B cell (primary cell): ENCODE results near the gene TIMM44. TPM values are rescaled to one million over a fixed set of nuclear protein-coding genes. Genes with fewer than 3 reads are reported as not detected.
"Not testable (repeated sequence)": the region's sequence is repeated elsewhere in the genome, so short reads cannot be mapped to it uniquely, and the experiment has no call there.

ENCODE experiments used
- ATAC-seq: fragments of 200-7000 bp; cut with Tn5 transposase; one replicate; pipeline ENCODE4 v1.10.0; 2021; ENCODE audit warnings: low read depth, mild to moderate bottlenecking, moderate number of reproducible peaks, moderate library complexity
- CTCF ChIA-PET: fragments of 350-600 bp; sonication (Branson Sonifier 250); formaldehyde crosslinking; loops from one replicate; lab custom pipeline; 2021; ENCODE audit warnings: antibody characterized with exemption, inconsistent platforms; lab: Charles Lee
- POLR2A ChIA-PET: fragments of 350-600 bp; sonication (Branson Sonifier 250); formaldehyde crosslinking; loops from one replicate; lab custom pipeline; 2021; ENCODE audit warnings: antibody characterized with exemption; lab: Charles Lee
- DNase-seq: peaks from one replicate; pipeline ENCODE4 v3.0.0; 2013
- H2AFZ ChIP-seq: 2 replicates; pipeline ENCODE4 v1.6.1; 2012; ENCODE audit warnings: mild to moderate bottlenecking, low read depth, low read length; ENCODE audit not compliant: insufficient read depth, poor library complexity, severe bottlenecking
- H3K27ac ChIP-seq, 2 donors: 1 replicate in 1 of 2; 2 replicates in 1 of 2; pipeline ENCODE4 v1.5.1; 2012 to 2013; ENCODE audit warnings: low read length in 2 of 2, mild to moderate bottlenecking in 2 of 2, moderate library complexity in 1 of 2
- H3K27me3 ChIP-seq, 4 experiments: fragments of 200-600 bp in 1 of 4; sonication (generic) in 1 of 4; replicated peaks in 1 of 4; 1 replicate in 2 of 4; 2 replicates in 2 of 4; pipeline versions ENCODE4 v1.6.1 to v1.7.0; 2013 to 2016; ENCODE audit warnings: low read length in 3 of 4, mild to moderate bottlenecking in 2 of 4, mixed read lengths in 1 of 4, moderate library complexity in 1 of 4; ENCODE audit not compliant: insufficient read depth in 4 of 4, control insufficient read depth in 3 of 4; ENCODE audit errors: control extremely low read depth in 1 of 4
- H3K36me3 ChIP-seq, 2 experiments: replicated peaks in 1 of 2; 1 replicate in 1 of 2; 2 replicates in 1 of 2; pipeline versions ENCODE4 v1.6.1 to v1.7.1; 2013; ENCODE audit warnings: low read length in 1 of 2; ENCODE audit not compliant: insufficient read depth in 2 of 2, control insufficient read depth in 1 of 2; ENCODE audit errors: control extremely low read depth in 1 of 2, extremely low read depth in 1 of 2
- H3K4me1 ChIP-seq, 2 donors: fragments of 200-600 bp in 1 of 2; sonication (generic) in 1 of 2; 1 replicate in 1 of 2; 2 replicates in 1 of 2; pipeline versions ENCODE4 v1.5.1 to v1.6.1; 2013 to 2017; ENCODE audit warnings: low read length in 2 of 2; ENCODE audit not compliant: control insufficient read depth in 2 of 2, insufficient read depth in 2 of 2
- H3K4me2 ChIP-seq: replicated peaks from 2 replicates; pipeline ENCODE3; 2012; ENCODE audit warnings: mild to moderate bottlenecking, low read depth, low read length; ENCODE audit not compliant: poor library complexity, severe bottlenecking
- H3K4me3 ChIP-seq, 5 experiments: fragments of 200-600 bp in 1 of 5; sonication (generic) in 1 of 5; 1 replicate in 3 of 5; 2 replicates in 2 of 5; pipeline versions ENCODE4 v1.5.1 to v1.7.0; 2011 to 2016; ENCODE audit warnings: low read length in 4 of 5, mild to moderate bottlenecking in 4 of 5, low read depth in 2 of 5, control low read depth in 1 of 5, moderate library complexity in 1 of 5; ENCODE audit not compliant: insufficient read depth in 1 of 5; ENCODE audit errors: control extremely low read depth in 1 of 5, extremely low read depth in 1 of 5
- H3K79me2 ChIP-seq: fragments of 200-600 bp; sonication (generic); one replicate; pipeline ENCODE4 v1.6.0; 2016; ENCODE audit warnings: low read length; ENCODE audit not compliant: control insufficient read depth, insufficient read depth
- H3K9ac ChIP-seq: fragments of 200-600 bp; sonication (generic); 2 replicates; pipeline ENCODE4 v1.6.1; 2017; ENCODE audit warnings: mild to moderate bottlenecking, low read length, moderate library complexity
- H3K9me3 ChIP-seq, 3 donors: one replicate each; pipeline versions ENCODE4 v1.6.1 to v1.7.1; 2013; ENCODE audit warnings: low read length in 2 of 3; ENCODE audit not compliant: control insufficient read depth in 2 of 3, insufficient read depth in 1 of 3; ENCODE audit errors: control extremely low read depth in 1 of 3
- H4K20me1 ChIP-seq: 2 replicates; pipeline ENCODE4 v1.6.0; 2012; ENCODE audit warnings: mild to moderate bottlenecking, low read length; ENCODE audit not compliant: insufficient read depth, control insufficient read depth, poor library complexity, severe bottlenecking
- H3K27ac Mint-ChIP-seq: one replicate; pipeline ENCODE4 v1.8.0; 2021; ENCODE audit warnings: mixed read lengths
- H3K27me3 Mint-ChIP-seq: one replicate; pipeline ENCODE4 v1.8.0; 2021; ENCODE audit warnings: mixed read lengths
- H3K4me1 Mint-ChIP-seq: one replicate; pipeline ENCODE4 v1.8.0; 2021; ENCODE audit warnings: mixed read lengths
- H3K4me3 Mint-ChIP-seq: one replicate; pipeline ENCODE4 v1.8.0; 2021; ENCODE audit warnings: mixed read lengths
- H3K9me3 Mint-ChIP-seq: one replicate; pipeline ENCODE4 v1.8.0; 2022; ENCODE audit warnings: mixed read lengths; ENCODE audit not compliant: insufficient read depth
- EZH2 ChIP-seq: IDR thresholded peaks from 2 replicates; pipeline ENCODE4 v1.6.1; 2012; ENCODE audit warnings: borderline replicate concordance, low read depth, mild to moderate bottlenecking, moderate library complexity, low read length; ENCODE audit not compliant: insufficient read depth, poor library complexity, severe bottlenecking
- WGBS: methylation state at CpG from one replicate; pipeline ENCODE4 v1.1.5; 2013; ENCODE audit warnings: missing lambda C conversion rate; ENCODE audit not compliant: insufficient coverage; 5-methylcytosine and 5-hydroxymethylcytosine counted together
- intact Hi-C: fragments of 100-400 bp; cut with micrococcal nuclease; formaldehyde crosslinking; loops from one replicate; pipeline ENCODE4 v1.10.0; 2022
- polyA plus RNA-seq: library from polyadenylated mRNA; depleted of rRNA; stranded (reverse); fragments of >200 nt; gene quantifications from 2 replicates; pipeline ENCODE4 v1.2.3, GENCODE V29; 2012
- total RNA-seq, 2 donors: library from RNA; stranded (reverse); fragments of 120-200 nt in 1 of 2; gene quantifications; 1 replicate in 1 of 2; 2 replicates in 1 of 2; pipeline versions ENCODE4 v1.2.3 to v1.2.4, GENCODE V29; 2013 to 2022
- TF ChIP-seq, protein P1 (sequence below): fragments of 200-600 bp; IDR thresholded peaks from one replicate; pipeline ENCODE4 v1.8.0; 2022; ENCODE audit warnings: antibody characterized with exemption, mild to moderate bottlenecking

Gene TIMM44
- total and polyA plus RNA-seq, 2 donors (not counting 1 experiment from before 2014, with no cell fraction given), result 48.9 to 66.5 TPM

- Histone ChIP-seq H3K79me2 (no peaks in the 10 kb centered on the region), H3K4me1 (no peaks in the 10 kb centered on the region), H3K4me3 (no peak overlapping the region), H3K9me3 (no peaks in the 10 kb centered on the region), H2AFZ (no peak overlapping the region), H3K9ac (no peak overlapping the region), H3K36me3 (no peaks in the 10 kb centered on the region), H3K27ac (no peak overlapping the region), H3K4me2 (no peak overlapping the region), H3K27me3 (peaks cover 0 to 14% (median 1%) of the 10 kb centered on the region in 4 experiments), H4K20me1 (no peaks in the 10 kb centered on the region)
- Mint-ChIP-seq H3K4me1 (no peaks in the 10 kb centered on the region), H3K27ac (no peak overlapping the region), H3K27me3 (peaks cover 21% of the 10 kb centered on the region), H3K9me3 (no peaks in the 10 kb centered on the region), H3K4me3 (no peak overlapping the region)
- intact Hi-C loops, result no loop called here
- DNase-seq (no peak), ATAC-seq (no peak)
- 68% methylated on average over 18 of the region's 18 CpGs for WGBS
- POLR2A ChIA-PET, result no interaction called here
- CTCF ChIA-PET, result no interaction called here
- TF ChIP-seq EZH2, result no peak
- TF ChIP-seq, protein P1, sequence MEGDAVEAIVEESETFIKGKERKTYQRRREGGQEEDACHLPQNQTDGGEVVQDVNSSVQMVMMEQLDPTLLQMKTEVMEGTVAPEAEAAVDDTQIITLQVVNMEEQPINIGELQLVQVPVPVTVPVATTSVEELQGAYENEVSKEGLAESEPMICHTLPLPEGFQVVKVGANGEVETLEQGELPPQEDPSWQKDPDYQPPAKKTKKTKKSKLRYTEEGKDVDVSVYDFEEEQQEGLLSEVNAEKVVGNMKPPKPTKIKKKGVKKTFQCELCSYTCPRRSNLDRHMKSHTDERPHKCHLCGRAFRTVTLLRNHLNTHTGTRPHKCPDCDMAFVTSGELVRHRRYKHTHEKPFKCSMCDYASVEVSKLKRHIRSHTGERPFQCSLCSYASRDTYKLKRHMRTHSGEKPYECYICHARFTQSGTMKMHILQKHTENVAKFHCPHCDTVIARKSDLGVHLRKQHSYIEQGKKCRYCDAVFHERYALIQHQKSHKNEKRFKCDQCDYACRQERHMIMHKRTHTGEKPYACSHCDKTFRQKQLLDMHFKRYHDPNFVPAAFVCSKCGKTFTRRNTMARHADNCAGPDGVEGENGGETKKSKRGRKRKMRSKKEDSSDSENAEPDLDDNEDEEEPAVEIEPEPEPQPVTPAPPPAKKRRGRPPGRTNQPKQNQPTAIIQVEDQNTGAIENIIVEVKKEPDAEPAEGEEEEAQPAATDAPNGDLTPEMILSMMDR, result no peak
These were observed 48.7 kb downstream of the TIMM44 start for GRCh38 chr19:7894612-7895309.

GRCh38 chr19:7893362-7894101 lies 49.9 kb downstream of the TIMM44 start:
- H3K9me3 ChIP-seq, H3K9me3 Mint-ChIP-seq, intact Hi-C loops, H3K4me3 ChIP-seq, H3K27ac ChIP-seq, POLR2A ChIA-PET, H2AFZ ChIP-seq, H3K4me1 Mint-ChIP-seq, ATAC-seq, H3K36me3 ChIP-seq, DNase-seq, H3K4me2 ChIP-seq, H3K79me2 ChIP-seq, H3K9ac ChIP-seq, H3K4me3 Mint-ChIP-seq, H3K27ac Mint-ChIP-seq, CTCF ChIA-PET, H4K20me1 ChIP-seq, H3K4me1 ChIP-seq: not testable (repeated sequence)
- peaks cover 26% of the 10 kb centered on the region for H3K27me3 Mint-ChIP-seq
- 75% methylated on average over 16 of the region's 18 CpGs for WGBS
- H3K27me3 ChIP-seq, result peaks cover 0 to 19% (median 3%) of the 10 kb centered on the region in 4 experiments
